Memory B cell (primary cell): ENCODE results near the gene TIAL1.
"Not testable (repeated sequence)": the region's sequence is repeated elsewhere in the genome, so short reads cannot be mapped to it uniquely, and the experiment has no call there.

Experiments
- ATAC-seq: fragments of 150-1000 bp; cut with Tn5 transposase; 2 replicates; pipeline ENCODE4 v1.10.0; 2021; ENCODE audit warnings: low read depth, mild to moderate bottlenecking, moderate library complexity
- DNase-seq, 2 donors: peaks; one replicate each; pipeline ENCODE4 v3.0.0; 2022; ENCODE audit warnings: low spot score in 2 of 2
- H3K27ac Mint-ChIP-seq: one replicate; pipeline ENCODE4 v1.8.0; 2022; ENCODE audit warnings: mild to moderate bottlenecking, moderate library complexity, mixed read lengths
- H3K27me3 Mint-ChIP-seq: one replicate; pipeline ENCODE4 v1.8.0; 2022; ENCODE audit warnings: mixed read lengths
- H3K36me3 Mint-ChIP-seq: one replicate; pipeline ENCODE4 v1.8.0; 2022; ENCODE audit warnings: mild to moderate bottlenecking, mixed read lengths
- H3K4me1 Mint-ChIP-seq: one replicate; pipeline ENCODE4 v1.8.0; 2022; ENCODE audit warnings: mixed read lengths
- H3K4me3 Mint-ChIP-seq: one replicate; pipeline ENCODE4 v1.8.0; 2022; ENCODE audit warnings: mild to moderate bottlenecking, moderate library complexity, mixed read lengths
- H3K9me3 Mint-ChIP-seq: one replicate; pipeline ENCODE4 v1.8.0; 2022; ENCODE audit warnings: mixed read lengths

The TIAL1 gene

DNA sequence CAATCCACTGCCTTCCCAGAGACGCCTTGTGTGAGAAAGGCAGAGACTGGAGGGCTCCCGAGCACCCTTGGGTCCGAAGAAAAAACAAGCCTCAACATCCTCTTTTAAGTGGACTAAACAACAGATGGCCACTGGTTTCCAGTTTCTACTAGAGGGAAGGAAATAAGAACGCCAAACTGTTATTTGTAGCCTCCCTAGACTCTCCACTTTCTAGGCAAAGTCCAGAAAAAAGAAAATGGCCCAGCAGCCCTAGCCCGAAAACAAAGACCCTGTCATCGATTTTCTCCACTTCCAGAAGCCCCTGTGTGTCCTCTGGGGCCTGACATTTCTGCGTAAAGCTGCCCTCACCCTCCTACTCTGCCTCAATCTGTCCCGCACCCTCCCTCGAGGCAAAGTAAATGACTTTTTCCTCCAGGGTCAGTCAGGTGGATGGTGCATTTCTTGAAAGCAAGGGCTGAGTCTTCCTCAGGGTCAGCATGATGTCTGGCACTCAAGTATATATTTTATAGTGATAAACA is 60.2 kb downstream of the TIAL1 start:
- no peak for ATAC-seq
- Mint-ChIP-seq H3K27me3 (no peaks in the 10 kb centered on the region), H3K36me3 (no peaks in the 10 kb centered on the region), H3K9me3 (no peaks in the 10 kb centered on the region), H3K4me1 (peaks cover 25% of the 10 kb centered on the region), H3K4me3 (no peak overlapping the region), H3K27ac (peak overlapping the region; percentile 18)
- DNase-seq: no peak

DNA sequence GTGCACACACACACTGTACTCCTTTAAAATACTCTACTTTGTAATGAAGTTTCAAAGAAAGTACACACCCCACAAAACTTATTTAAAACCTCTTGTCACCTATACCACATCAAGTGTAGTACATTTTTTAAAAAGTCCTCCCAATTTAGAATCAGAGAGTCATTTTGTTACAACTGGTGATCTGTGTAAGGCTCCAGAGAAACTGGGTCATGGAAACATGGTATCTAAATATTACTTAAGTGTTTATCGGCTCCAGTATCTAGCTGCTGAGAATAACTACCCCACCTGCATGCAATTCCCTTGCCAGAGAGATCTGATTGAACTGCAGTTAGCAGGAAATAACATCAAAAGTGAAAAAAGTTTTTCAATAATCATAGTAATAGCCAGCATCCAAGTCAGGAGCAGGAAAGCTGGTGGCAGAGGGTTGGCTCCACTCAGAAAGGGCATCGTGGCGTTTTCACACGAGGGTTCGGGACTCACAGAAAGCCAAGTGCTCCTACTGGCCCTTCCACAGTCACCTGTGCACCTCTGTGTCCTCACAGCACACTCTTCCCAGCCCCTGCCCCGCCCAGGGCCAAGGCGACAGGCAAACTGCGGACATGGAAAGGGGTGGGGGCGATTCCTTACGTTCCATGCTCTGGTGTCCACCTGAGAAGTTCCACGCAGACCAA is 60.8 kb downstream of the TIAL1 start:
- H3K27me3 Mint-ChIP-seq: no peaks in the 10 kb centered on the region
- peaks cover 22% of the 10 kb centered on the region for H3K4me1 Mint-ChIP-seq
- H3K9me3 Mint-ChIP-seq: no peaks in the 10 kb centered on the region
- DNase-seq (no peak), ATAC-seq (no peak)
- H3K36me3 Mint-ChIP-seq: no peaks in the 10 kb centered on the region
- no peak overlapping the region for H3K27ac Mint-ChIP-seq
- no peak overlapping the region for H3K4me3 Mint-ChIP-seq

DNA sequence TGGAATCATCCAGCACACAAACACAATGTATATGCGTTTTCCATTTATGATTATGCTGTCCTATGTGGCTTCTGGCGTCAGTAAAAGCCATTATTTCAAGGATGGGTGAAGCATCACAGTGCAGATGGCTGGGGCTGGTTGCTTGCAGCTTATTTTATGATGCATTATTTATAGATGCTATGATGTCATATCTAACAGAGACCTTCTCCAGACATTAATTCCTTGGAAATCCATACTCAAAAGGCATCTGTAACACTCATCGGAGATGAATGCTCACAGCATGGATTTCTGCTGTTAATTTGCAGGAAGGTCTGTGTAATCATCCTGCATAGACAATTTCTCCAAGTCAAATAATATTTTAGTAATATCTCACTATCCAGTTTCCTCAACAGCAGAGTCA is 61.5 kb downstream of the TIAL1 start:
- ATAC-seq (no peak), DNase-seq (no peak)
- no peak overlapping the region for H3K27ac Mint-ChIP-seq
- H3K36me3 Mint-ChIP-seq: no peaks in the 10 kb centered on the region
- no peaks in the 10 kb centered on the region for H3K27me3 Mint-ChIP-seq
- no peaks in the 10 kb centered on the region for H3K9me3 Mint-ChIP-seq
- H3K4me3 Mint-ChIP-seq: no peak overlapping the region
- H3K4me1 Mint-ChIP-seq: peaks cover 17% of the 10 kb centered on the region

DNA sequence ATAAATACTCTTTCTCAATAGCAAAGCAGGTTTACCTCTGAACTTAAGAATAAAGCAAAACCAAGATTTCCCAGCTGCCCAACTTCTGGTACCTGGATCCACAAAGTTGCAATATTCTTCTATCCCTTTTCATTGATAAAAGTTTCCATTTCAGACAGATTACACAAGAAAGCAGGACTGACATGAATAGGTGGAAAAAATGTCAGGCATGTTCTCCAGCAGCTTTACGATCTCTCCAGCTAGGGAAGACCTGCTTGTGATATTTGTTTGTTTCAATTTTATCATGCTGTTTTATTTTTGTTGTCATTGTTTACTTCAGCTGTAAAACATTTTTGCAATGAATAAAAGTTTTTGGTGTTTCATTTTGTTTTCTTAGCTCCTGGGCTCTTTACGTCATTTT is 63.3 kb downstream of the TIAL1 start:
- ATAC-seq: no peak
- Mint-ChIP-seq H3K27me3 (no peaks in the 10 kb centered on the region), H3K4me1 (peaks cover 8% of the 10 kb centered on the region), H3K9me3 (no peaks in the 10 kb centered on the region), H3K4me3 (no peak overlapping the region), H3K27ac (no peak overlapping the region), H3K36me3 (no peaks in the 10 kb centered on the region)
- no peak for DNase-seq

DNA sequence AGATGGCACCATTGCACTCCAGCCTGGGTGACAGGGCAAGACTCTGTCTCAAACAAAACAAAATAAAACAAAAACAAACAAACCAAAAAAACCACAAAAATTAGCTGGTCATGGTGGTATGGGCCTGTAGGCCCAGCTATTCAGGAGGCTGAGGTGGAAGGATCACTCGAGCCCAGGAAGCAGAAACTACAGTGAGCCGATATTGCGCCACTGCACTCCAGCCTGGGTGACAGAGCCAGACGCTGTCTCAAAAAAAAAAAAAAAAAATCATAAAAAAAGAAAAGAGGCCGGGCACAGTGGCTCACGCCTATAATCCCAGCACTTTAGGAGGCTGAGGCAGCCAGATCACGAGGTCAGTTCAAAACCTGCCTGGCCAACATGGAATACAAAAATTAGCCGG is 64.0 kb downstream of the TIAL1 start:
- H3K4me3 Mint-ChIP-seq, H3K4me1 Mint-ChIP-seq, DNase-seq, ATAC-seq, H3K9me3 Mint-ChIP-seq, H3K27ac Mint-ChIP-seq, H3K27me3 Mint-ChIP-seq, H3K36me3 Mint-ChIP-seq: not testable (repeated sequence)

DNA sequence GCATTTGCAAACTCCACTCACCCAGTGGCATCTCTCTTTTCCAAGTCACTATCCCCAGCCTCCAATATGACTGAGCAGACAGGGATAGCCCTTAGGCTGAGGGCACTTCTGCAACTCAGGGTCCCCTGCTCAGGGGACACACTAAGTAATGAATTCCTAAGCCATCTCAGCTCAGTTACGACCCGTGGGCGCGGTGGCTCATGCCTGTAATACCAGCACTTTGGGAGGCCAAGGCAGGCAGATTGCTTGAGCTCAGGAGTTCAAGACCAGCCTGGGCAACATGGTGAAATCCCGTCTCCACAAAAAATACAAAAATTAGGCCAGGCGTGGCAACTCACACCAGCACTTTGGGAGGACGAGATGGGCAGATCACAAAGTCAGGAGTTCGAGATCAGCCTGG is 64.5 kb downstream of the TIAL1 start:
- not testable (repeated sequence) for H3K4me3 Mint-ChIP-seq, H3K9me3 Mint-ChIP-seq, DNase-seq, H3K4me1 Mint-ChIP-seq, H3K27me3 Mint-ChIP-seq, H3K36me3 Mint-ChIP-seq, H3K27ac Mint-ChIP-seq, ATAC-seq

DNA sequence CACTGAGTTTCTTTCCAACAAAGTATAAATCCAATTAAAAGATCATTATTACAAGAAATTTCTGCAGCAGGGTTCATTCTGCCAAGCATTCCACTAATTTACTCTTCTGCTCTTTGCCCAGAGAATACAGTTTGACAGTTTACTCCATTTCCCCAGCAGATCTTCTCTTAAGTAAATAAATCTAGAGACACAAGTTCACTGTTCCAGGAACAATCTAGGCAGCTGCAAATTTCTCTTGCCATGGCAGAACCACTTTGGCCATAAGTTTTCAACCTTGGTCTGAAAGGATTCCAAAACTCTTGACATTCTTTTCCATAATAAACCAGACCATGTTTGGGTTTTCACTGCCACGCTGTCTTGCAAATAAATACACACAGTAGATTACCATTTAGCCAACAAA is 65.7 kb downstream of the TIAL1 start:
- no peak overlapping the region for H3K4me3 Mint-ChIP-seq
- no peaks in the 10 kb centered on the region for H3K27me3 Mint-ChIP-seq
- H3K4me1 Mint-ChIP-seq: no peaks in the 10 kb centered on the region
- no peaks in the 10 kb centered on the region for H3K36me3 Mint-ChIP-seq
- DNase-seq (no peak), ATAC-seq (no peak)
- no peaks in the 10 kb centered on the region for H3K9me3 Mint-ChIP-seq
- H3K27ac Mint-ChIP-seq: no peak overlapping the region

DNA sequence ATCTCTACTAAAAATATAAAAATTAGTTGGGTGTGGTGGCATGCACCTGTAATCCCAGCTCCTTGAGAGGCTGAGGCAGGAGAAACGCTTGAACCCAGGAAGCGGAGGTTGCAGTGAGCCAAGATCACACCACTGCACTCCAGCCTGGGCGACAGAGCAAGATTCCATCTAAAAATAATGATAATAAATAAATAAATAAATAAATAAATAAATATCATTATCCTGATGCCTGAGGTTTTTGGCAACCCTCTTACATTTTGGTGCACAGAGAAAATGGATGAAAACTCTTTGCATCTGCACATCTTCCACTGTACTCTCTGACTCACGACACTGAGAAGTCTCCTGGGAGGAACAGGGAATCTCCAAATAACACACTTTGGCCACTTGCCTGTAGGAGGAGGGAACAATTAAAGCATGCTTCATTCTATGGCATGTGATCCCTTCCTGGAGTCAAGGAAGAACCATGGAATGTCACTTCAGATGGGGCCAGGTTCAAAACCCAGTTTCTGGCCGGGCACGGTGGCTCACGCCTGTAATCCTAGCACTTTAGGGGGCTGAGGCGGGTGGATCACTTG is 68.0 kb downstream of the TIAL1 start:
- not testable (repeated sequence) for ATAC-seq, DNase-seq, H3K36me3 Mint-ChIP-seq, H3K4me1 Mint-ChIP-seq, H3K4me3 Mint-ChIP-seq, H3K9me3 Mint-ChIP-seq, H3K27ac Mint-ChIP-seq, H3K27me3 Mint-ChIP-seq

DNA sequence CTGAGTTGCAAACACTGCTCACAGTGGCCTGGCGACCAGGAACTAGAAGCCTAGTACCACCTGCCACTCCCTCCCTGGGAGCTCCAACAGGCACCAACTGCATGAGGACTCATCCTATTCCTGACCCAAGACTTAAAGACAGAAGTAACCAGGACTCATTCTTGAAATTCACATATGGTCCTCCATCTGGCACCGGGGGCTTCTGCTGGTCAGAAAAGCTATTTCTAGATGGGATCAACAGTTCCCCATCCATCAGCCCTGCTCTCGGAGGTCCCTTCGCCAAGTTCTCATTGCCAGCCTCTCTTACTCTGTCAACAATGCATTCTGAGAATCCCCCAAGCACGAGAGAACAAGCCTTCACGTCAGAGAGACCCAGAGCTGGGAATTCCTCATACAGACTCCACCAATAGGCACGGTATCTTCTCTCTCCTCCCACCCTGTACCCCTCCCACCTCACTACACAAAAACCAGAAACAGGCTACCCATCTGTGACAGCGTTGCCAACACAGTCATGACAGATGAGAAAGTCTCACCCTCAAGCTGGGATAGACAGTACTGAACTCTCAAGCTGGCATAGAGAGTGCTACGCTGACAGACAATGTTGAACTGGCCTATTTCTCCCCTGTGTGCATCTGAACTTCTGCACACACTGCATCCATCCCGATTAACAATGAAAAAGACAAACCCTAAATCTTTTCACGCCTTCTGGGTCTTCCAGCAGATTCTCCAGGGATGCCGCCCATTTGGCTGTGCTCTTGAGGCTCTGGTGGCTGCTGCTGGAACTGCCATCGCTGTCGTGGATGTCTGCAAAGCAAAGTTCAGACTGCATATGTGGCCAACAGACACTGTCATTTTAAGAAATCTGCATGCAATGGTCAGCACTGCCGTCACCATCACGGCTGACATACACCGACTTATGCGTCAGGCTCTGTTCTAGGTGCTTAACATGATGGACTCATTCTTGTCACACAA is 69.9 kb downstream of the TIAL1 start:
- peaks cover 9% of the 10 kb centered on the region for H3K36me3 Mint-ChIP-seq
- H3K9me3 Mint-ChIP-seq: no peaks in the 10 kb centered on the region
- no peak overlapping the region for H3K27ac Mint-ChIP-seq
- H3K4me3 Mint-ChIP-seq: no peak overlapping the region
- H3K27me3 Mint-ChIP-seq: no peaks in the 10 kb centered on the region
- no peaks in the 10 kb centered on the region for H3K4me1 Mint-ChIP-seq
- no peak for ATAC-seq
- DNase-seq: no peak

DNA sequence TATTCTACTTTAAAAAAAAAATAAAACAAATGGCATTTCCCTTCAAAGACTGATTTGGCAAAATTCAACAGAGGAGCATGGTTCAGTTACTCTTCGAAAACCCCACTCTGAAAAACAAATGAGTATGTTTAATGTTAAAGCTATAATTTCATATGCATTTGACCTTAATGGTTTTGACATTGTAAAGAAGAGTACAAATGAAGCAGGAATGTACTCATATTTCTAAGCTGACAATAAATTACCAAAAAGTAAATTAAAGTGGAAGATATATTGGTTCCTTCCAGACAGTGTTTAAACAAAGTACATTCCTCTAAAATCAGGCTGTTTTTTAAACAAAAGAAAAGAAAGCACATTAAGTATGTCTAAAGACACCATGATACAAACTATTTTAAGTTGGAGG is 70.6 kb downstream of the TIAL1 start:
- DNase-seq (no peak), ATAC-seq (no peak)
- Mint-ChIP-seq H3K36me3 (peaks cover 12% of the 10 kb centered on the region), H3K9me3 (no peaks in the 10 kb centered on the region), H3K27me3 (no peaks in the 10 kb centered on the region), H3K27ac (no peak overlapping the region), H3K4me3 (no peak overlapping the region), H3K4me1 (no peaks in the 10 kb centered on the region)

DNA sequence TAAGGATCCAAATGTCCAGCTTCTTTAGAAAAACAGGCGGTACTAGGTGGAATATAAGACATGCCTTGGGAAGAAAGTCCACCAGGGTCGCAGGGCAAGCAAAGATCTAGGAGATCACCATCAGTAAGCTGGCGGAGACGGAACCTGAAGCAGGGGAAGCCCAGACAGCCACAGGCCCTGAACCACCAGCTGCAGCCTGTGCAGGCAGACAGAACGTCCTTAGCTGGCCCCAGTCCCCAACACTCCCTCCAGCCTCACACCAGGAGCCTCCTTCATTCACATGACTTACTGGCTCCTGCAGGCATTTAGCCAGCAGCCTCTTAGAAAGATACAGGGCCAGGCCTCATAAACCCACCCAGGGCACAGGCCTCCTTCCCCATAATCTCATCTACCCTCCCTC is 71.6 kb downstream of the TIAL1 start:
- Mint-ChIP-seq H3K4me3 (no peak overlapping the region), H3K9me3 (no peaks in the 10 kb centered on the region), H3K27me3 (no peaks in the 10 kb centered on the region), H3K36me3 (peaks cover 12% of the 10 kb centered on the region), H3K27ac (no peak overlapping the region), H3K4me1 (peaks cover under 1% of the 10 kb centered on the region)
- DNase-seq (no peak), ATAC-seq (no peak)

DNA sequence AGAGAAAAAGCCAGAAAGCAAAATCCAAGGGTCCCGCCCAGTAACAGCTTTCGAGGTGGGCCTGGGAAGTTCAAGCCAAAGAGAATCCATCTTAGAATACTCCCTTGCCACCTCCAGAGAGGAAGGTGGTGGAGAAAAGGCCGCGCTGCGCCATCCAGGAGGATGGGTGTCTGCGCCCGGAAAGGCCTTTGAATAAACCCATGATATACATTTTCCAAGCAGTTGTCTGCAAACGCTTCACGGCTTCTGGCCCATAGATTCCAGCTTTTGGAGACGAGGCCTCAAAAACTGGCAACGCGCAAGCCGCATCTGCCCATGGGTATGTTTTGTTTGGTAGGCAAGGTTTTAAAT is 72.1 kb downstream of the TIAL1 start:
- Mint-ChIP-seq H3K4me3 (no peak overlapping the region), H3K27ac (no peak overlapping the region), H3K27me3 (no peaks in the 10 kb centered on the region), H3K4me1 (peaks cover 5% of the 10 kb centered on the region), H3K9me3 (no peaks in the 10 kb centered on the region), H3K36me3 (peaks cover 12% of the 10 kb centered on the region)
- ATAC-seq (no peak), DNase-seq (no peak)

DNA sequence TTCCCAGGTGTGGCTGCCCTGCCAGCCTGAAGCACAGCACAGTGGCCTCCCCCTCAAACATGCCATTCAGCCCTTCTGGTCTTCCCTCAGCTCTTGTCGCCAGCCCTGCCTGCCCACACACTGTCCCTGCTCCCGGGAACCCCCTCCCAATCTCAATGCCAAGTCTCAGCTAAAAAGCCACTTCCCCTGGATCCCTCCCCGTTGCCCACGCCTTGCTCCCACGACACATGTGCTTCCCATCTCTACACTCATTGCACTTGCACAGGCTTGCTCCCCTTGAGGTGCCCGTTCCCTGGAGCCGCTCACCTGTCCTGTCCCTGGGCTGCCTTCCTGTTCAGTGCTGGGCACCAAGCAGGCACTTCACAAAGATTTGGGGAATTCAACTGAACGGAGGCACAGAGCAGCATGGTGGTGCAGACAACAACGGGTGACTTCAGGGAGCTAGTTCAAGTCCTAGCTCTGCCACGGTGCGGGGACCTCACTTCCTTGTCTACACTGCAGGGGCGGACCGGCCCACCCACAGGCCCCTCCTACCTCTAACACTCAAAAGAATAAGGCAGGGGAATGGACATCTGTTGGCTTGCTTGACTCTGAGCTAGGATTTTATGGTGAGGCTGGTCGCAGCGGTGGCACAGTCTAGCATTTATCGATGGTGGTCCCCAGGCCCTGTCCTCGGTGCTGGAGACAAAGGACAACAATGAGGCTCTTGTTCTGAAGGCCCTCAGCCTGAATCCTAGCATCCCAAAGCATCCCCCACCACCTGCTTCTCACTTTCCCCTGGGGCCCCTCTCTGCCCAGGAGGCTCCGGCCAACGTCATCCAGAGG is 72.7 kb downstream of the TIAL1 start:
- Mint-ChIP-seq H3K27ac (no peak overlapping the region), H3K9me3 (no peaks in the 10 kb centered on the region), H3K4me3 (no peak overlapping the region), H3K27me3 (no peaks in the 10 kb centered on the region), H3K4me1 (peaks cover 11% of the 10 kb centered on the region), H3K36me3 (peaks cover 12% of the 10 kb centered on the region)
- no peak for ATAC-seq
- DNase-seq: no peak
